Measurements from ENCODE around the gene SKAP1. TPM values are rescaled to one million over a fixed set of nuclear protein-coding genes. Genes with fewer than 3 reads are reported as not detected.

Gene SKAP1
- total RNA-seq, 1 experiment from 2014 or later, result 0.31 TPM

DNA sequence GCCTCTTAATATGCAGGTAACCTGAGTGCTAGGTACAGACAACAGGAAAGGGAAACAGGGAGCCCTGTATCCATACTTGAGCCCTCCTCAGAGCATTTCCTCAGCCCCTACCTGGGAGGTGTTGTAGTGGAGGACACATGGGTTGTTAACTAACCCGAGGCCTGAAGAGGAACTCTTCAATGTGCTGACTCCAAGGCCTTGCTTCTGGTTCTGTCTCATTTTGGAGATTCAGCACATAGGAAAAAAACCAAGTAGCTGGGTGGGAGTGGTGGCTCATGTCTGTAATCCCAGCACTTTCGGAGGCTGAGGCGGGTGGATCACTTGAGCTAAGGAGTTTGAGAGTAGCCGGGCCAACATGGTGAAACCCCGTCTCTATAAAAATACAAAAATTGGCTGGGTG is 297.6 kb downstream of the SKAP1 start:
- CTCF ChIA-PET, result interaction anchor here (0.6 kb wide), 1 partner anchor 57 kb away, joined by 3 read pairs; no protein-coding TSS in a partner anchor
- intact Hi-C loops (cut with micrococcal nuclease; ENCODE audit: unreplicated experiment), result no loop called here
- BruUV-seq (replicated peaks), result no TSS peak

DNA sequence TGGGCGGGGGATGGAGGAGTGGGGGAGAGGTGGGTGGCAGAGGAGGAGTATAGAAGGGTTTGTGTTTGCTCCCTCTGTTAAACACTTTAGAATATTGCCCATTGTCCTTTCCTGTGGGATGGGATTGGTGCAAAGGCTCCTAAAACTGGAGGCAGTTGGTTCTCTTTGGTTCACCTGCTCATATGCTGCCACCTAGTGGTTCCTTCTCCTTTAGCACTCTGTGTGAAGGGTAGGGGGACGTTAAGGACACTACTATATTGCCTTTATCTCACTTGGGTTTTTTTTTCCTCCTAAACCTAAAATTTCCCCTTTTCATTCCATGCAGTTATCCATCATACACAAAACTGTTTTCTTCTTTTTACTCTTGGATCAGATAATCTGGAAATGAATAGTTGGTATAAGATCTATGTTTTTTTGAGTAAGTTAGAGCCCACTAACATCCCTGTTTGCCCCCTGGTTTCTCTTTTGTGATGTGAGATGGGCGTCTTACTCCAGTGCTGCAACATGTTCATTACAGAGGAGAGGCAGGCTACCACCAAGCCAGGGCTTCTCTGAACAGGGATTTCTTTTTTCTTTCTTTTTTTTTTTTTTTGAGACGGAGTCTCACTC is 298.7 kb downstream of the SKAP1 start:
- intact Hi-C loops (cut with micrococcal nuclease; ENCODE audit: unreplicated experiment), result loop anchor here (1.0 to 2.0 kb wide), 2 partner anchors 57 to 106 kb away; no protein-coding TSS in a partner anchor
- Histone ChIP-seq H2AFZ (no peak overlapping the region), H3K4me2 (no peak overlapping the region), H4K20me1 (ENCODE audit: insufficient read depth) (no peaks in the 10 kb centered on the region), H3K36me3 (ENCODE audit: low read depth) (no peaks in the 10 kb centered on the region), H3K4me1 (replicated peaks; ENCODE audit: insufficient read depth) (peaks cover 15% of the 10 kb centered on the region), H3K9me3 (ENCODE audit: insufficient read depth, low read depth) (no peaks in the 10 kb centered on the region), H3K4me3 (no peak overlapping the region), H3K79me2 (ENCODE audit: low read depth) (no peaks in the 10 kb centered on the region), H3F3A (ENCODE audit: insufficient read depth, low read depth) (no peaks in the 10 kb centered on the region; the same call in 1 of the 2 replicates), H3K27ac (no peak overlapping the region), H3K27me3 (ENCODE audit: insufficient read depth, low read depth) (no peaks in the 10 kb centered on the region), H3K9me2 (ENCODE audit: insufficient read depth) (no peaks in the 10 kb centered on the region)
- CTCF ChIA-PET, result interaction anchor here (0.6 to 1.0 kb wide), 4 partner anchors 45 to 580 kb away, joined by 3 to 7 read pairs (median 4); no protein-coding TSS in a partner anchor
- POLR2A ChIA-PET (ENCODE audit: unreplicated experiment), result interaction anchor here (0.5 kb wide), 1 partner anchor 1377 kb away, joined by 5 read pairs; no protein-coding TSS in a partner anchor
- TF ChIP-seq EZH2 (IDR thresholded peaks at IDR 0.05; ENCODE audit: low read depth), result no peak
- TF ChIP-seq, protein P1, sequence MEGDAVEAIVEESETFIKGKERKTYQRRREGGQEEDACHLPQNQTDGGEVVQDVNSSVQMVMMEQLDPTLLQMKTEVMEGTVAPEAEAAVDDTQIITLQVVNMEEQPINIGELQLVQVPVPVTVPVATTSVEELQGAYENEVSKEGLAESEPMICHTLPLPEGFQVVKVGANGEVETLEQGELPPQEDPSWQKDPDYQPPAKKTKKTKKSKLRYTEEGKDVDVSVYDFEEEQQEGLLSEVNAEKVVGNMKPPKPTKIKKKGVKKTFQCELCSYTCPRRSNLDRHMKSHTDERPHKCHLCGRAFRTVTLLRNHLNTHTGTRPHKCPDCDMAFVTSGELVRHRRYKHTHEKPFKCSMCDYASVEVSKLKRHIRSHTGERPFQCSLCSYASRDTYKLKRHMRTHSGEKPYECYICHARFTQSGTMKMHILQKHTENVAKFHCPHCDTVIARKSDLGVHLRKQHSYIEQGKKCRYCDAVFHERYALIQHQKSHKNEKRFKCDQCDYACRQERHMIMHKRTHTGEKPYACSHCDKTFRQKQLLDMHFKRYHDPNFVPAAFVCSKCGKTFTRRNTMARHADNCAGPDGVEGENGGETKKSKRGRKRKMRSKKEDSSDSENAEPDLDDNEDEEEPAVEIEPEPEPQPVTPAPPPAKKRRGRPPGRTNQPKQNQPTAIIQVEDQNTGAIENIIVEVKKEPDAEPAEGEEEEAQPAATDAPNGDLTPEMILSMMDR (conservative IDR thresholded peaks at IDR 0.05), result peak; percentile 94
- DNase-seq, result peak; percentile 47 to 64
- BruUV-seq (replicated peaks), result no TSS peak

More for the DNA sequence above, 297.6 kb downstream of the SKAP1 start:
- Histone ChIP-seq H3K4me2 (no peak overlapping the region), H3K79me2 (ENCODE audit: low read depth) (no peaks in the 10 kb centered on the region), H3K27ac (no peak overlapping the region), H2AFZ (no peak overlapping the region), H3K36me3 (ENCODE audit: low read depth) (no peaks in the 10 kb centered on the region), H3K27me3 (ENCODE audit: insufficient read depth, low read depth) (no peaks in the 10 kb centered on the region), H3K9me2 (ENCODE audit: insufficient read depth) (no peaks in the 10 kb centered on the region), H3F3A (ENCODE audit: insufficient read depth, low read depth) (no peaks in the 10 kb centered on the region; the same call in 1 of the 2 replicates), H3K9me3 (ENCODE audit: insufficient read depth, low read depth) (no peaks in the 10 kb centered on the region), H4K20me1 (ENCODE audit: insufficient read depth) (no peaks in the 10 kb centered on the region), H3K4me3 (no peak overlapping the region), H3K4me1 (replicated peaks; ENCODE audit: insufficient read depth) (peaks cover 7% of the 10 kb centered on the region)
- TF ChIP-seq, protein P1 (conservative IDR thresholded peaks at IDR 0.05), result no peak
- TF ChIP-seq EZH2 (IDR thresholded peaks at IDR 0.05; ENCODE audit: low read depth), result no peak
- no peak for DNase-seq
- POLR2A ChIA-PET (ENCODE audit: unreplicated experiment), result no interaction called here

DNA sequence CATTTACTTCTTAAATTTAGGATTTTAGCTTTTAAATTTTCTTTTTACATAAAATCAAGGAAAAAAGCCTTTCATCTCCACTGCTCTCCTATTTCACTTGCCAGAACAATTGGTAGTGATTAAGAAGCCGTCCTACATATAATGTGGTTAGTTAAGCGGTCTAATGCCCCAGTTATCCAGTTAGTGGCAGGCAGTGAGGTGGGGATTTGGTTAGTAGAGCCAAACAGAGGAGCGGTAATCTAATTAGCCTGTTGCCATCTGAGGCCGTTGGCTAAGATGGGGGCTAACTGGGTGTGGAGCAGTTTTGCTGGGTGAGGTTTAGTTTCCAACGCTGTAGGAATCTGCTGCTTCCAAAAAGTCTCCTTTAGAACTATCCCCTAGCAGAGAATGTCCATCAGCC is 300.0 kb downstream of the SKAP1 start:
- ChIA-PET CTCF (interaction anchor here (1.0 kb wide), 1 partner anchor 105 kb away, joined by 3 read pairs; no protein-coding TSS in a partner anchor), POLR2A (ENCODE audit: unreplicated experiment) (no interaction called here)
- intact Hi-C loops (cut with micrococcal nuclease; ENCODE audit: unreplicated experiment), result loop anchor here (2.0 kb wide), 1 partner anchor 55 kb away; no protein-coding TSS in a partner anchor
- Histone ChIP-seq H3K36me3 (ENCODE audit: low read depth) (no peaks in the 10 kb centered on the region), H3K4me2 (no peak overlapping the region), H3K27me3 (ENCODE audit: insufficient read depth, low read depth) (no peaks in the 10 kb centered on the region), H3K79me2 (ENCODE audit: low read depth) (no peaks in the 10 kb centered on the region), H3F3A (ENCODE audit: insufficient read depth, low read depth) (no peaks in the 10 kb centered on the region; the same call in 1 of the 2 replicates), H3K27ac (no peak overlapping the region), H3K4me1 (replicated peaks; ENCODE audit: insufficient read depth) (peaks cover 15% of the 10 kb centered on the region), H3K9me3 (ENCODE audit: insufficient read depth, low read depth) (no peaks in the 10 kb centered on the region), H4K20me1 (ENCODE audit: insufficient read depth) (no peaks in the 10 kb centered on the region), H3K9me2 (ENCODE audit: insufficient read depth) (no peaks in the 10 kb centered on the region), H3K4me3 (no peak overlapping the region), H2AFZ (no peak overlapping the region)
- TF ChIP-seq, protein P1 (conservative IDR thresholded peaks at IDR 0.05), result no peak
- no peak for TF ChIP-seq EZH2 (IDR thresholded peaks at IDR 0.05; ENCODE audit: low read depth)
- BruUV-seq (replicated peaks), result no TSS peak
- no peak for DNase-seq
